Measurements from ENCODE around the gene TESK1.
"Not testable (repeated sequence)": the region's sequence is repeated elsewhere in the genome, so short reads cannot be mapped to it uniquely, and the experiment has no call there.

DNA sequence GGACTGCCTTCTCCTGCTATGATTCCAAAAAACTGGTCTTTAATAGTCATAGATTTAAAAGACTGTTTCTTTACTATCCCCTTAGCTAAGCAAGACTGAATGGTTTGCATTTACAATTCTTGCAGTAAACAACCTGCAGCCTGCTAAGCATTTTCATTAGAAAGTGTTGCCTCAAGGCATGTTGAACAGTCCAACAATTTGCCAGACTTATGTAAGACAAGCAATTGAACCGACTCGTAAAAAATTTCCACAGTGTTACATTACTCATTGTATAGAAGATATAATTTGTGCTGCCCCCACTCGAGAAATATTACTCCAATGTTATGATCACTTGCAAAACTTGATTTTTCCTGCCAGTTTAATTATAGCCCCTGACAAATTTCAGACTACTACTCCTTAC is 20.4 kb upstream of the TESK1 start:
- TF ChIP-seq, protein P1, sequence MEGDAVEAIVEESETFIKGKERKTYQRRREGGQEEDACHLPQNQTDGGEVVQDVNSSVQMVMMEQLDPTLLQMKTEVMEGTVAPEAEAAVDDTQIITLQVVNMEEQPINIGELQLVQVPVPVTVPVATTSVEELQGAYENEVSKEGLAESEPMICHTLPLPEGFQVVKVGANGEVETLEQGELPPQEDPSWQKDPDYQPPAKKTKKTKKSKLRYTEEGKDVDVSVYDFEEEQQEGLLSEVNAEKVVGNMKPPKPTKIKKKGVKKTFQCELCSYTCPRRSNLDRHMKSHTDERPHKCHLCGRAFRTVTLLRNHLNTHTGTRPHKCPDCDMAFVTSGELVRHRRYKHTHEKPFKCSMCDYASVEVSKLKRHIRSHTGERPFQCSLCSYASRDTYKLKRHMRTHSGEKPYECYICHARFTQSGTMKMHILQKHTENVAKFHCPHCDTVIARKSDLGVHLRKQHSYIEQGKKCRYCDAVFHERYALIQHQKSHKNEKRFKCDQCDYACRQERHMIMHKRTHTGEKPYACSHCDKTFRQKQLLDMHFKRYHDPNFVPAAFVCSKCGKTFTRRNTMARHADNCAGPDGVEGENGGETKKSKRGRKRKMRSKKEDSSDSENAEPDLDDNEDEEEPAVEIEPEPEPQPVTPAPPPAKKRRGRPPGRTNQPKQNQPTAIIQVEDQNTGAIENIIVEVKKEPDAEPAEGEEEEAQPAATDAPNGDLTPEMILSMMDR (IDR thresholded peaks at IDR 0.05): not testable (repeated sequence)
- TF ChIP-seq CHD2 (IDR thresholded peaks at IDR 0.05; ENCODE audit: low read length, partially characterized antibody); EP300 (IDR thresholded peaks at IDR 0.05); MYC (IDR thresholded peaks at IDR 0.05; ENCODE audit: borderline replicate concordance, low read length); JUNB (IDR thresholded peaks at IDR 0.05); POLR2A (IDR thresholded peaks at IDR 0.05; ENCODE audit: low read length); MAFK (IDR thresholded peaks at IDR 0.05; ENCODE audit: partially characterized antibody): not testable (repeated sequence)
- TF ChIP-seq, protein P2, sequence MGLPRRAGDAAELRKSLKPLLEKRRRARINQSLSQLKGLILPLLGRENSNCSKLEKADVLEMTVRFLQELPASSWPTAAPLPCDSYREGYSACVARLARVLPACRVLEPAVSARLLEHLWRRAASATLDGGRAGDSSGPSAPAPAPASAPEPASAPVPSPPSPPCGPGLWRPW (IDR thresholded peaks at IDR 0.05): not testable (repeated sequence)
- TF ChIP-seq, protein P3, sequence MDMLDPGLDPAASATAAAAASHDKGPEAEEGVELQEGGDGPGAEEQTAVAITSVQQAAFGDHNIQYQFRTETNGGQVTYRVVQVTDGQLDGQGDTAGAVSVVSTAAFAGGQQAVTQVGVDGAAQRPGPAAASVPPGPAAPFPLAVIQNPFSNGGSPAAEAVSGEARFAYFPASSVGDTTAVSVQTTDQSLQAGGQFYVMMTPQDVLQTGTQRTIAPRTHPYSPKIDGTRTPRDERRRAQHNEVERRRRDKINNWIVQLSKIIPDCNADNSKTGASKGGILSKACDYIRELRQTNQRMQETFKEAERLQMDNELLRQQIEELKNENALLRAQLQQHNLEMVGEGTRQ (IDR thresholded peaks at IDR 0.05): not testable (repeated sequence)
- TF ChIP-seq, protein P4, sequence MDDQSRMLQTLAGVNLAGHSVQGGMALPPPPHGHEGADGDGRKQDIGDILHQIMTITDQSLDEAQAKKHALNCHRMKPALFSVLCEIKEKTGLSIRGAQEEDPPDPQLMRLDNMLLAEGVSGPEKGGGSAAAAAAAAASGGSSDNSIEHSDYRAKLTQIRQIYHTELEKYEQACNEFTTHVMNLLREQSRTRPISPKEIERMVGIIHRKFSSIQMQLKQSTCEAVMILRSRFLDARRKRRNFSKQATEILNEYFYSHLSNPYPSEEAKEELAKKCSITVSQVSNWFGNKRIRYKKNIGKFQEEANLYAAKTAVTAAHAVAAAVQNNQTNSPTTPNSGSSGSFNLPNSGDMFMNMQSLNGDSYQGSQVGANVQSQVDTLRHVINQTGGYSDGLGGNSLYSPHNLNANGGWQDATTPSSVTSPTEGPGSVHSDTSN (IDR thresholded peaks at IDR 0.05): not testable (repeated sequence)

Measured in A549 (cell line).